GM12873 (cell line): Measurements from ENCODE around the gene SH3D19.

ENCODE experiments used
- CTCF ChIP-seq: IDR thresholded peaks from 2 replicates; pipeline ENCODE4 v1.5.1; 2012; ENCODE audit warnings: low read depth, mild to moderate bottlenecking, moderate library complexity, low read length, control low read depth; ENCODE audit not compliant: insufficient read depth; ENCODE audit errors: missing control alignments

The SH3D19 gene

GRCh38 chr4:151197247-151197646 is 128.2 kb downstream of the SH3D19 start:
- TF ChIP-seq CTCF = no peak

- TF ChIP-seq CTCF = no peak
Measured at GRCh38 chr4:151195801-151196200, 129.6 kb downstream of the SH3D19 start.

- TF ChIP-seq CTCF = no peak
Measured at GRCh38 chr4:151193414-151193813, 132.0 kb downstream of the SH3D19 start.

- TF ChIP-seq CTCF = no peak
Measured at GRCh38 chr4:151192556-151193235, 132.7 kb downstream of the SH3D19 start.

GRCh38 chr4:151184523-151185458 is 140.6 kb downstream of the SH3D19 start:
- TF ChIP-seq CTCF = no peak

GRCh38 chr4:151182455-151182996 is 142.9 kb downstream of the SH3D19 start:
- no peak for TF ChIP-seq CTCF

GRCh38 chr4:151176685-151177084 is 148.7 kb downstream of the SH3D19 start:
- no peak for TF ChIP-seq CTCF
